Stimulated activated naive CD4-positive, alpha-beta T cell treated with Interleukin-2 at 50 U/mL for 16 hours (primary cell): Measurements from ENCODE around the gene SF3A1.

Experiments
- DNase-seq: peaks from one replicate; lab custom pipeline; 2025; lab: John Stamatoyannopoulos, UW

SF3A1 gene

DNA sequence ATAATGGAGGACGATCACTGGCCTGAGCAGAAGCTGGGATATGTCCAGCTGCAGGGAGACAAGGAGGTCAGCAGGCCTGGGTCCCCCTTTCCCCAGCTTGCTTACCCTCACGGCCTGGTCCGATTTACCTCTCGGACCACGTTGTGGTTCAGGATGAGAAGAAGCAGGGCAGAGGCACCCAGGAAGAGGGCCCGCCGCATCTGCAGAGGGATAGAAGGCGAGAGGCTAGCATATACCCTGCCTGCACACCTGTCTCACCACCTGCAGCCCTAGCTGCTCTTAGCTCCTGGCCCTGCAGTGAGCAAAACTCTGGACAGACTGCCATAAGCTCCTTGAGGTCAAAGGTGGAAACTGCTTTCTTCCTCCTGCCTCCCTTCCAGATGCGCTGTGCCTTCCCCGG lies 29.2 kb upstream of the SF3A1 start:
- DNase-seq = no peak

DNA sequence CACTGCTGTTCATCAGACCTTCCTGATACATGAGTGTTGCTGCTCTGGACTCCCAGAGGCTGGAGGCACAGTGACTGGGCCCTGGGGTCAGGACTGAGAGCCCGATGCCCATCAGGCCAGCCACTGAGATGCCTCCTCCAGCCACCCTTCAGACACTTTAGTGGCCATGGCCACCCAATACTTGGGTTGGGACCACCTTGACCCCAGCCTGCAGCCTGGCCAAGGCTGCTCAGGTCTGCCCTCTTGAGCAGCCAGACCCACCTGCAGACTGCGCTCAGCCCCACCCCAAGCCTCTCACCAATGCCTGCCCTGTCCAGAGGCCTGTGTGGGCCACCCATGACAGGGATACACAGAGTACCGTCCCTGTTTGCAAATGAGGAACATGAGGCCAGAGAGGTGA lies 26.4 kb upstream of the SF3A1 start:
- no peak for DNase-seq

DNA sequence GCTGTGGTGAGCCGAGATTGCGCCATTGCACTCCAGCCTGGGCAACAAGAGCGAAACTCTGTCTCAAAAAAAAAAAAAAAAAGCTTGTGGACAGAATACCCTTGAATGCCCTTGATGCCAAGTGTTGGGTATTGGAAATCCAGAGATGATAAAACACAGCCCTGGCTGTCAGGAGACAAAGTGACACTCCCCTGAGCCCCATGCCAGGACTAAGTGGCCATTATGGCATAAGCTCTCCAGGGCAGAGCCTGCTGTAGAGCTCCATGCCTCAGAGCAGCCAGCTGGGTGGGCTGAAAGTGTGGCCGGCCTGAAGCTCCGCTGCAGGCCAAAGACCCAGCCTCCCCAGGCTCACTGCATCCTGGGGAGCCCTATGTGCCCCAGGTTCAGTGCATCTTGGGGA lies 25.6 kb upstream of the SF3A1 start:
- DNase-seq = no peak

DNA sequence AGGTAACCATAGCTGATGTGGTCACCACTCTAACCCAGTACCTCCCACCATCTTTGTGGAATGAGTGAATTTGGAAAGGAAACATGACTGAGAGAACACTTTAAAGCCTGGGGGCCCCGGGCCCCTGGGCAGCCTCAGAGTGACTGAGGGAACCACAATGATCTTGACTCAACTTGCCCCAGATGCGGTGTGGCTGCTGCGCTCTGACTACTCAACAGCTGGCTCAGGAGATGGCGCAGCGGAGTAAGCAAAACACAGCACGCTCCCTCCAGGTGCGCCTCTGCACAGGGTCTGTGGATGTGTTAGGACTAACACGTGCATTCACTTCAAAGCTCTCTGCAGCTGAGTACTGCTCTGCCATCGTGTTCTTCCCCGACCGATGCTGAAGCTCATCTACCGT lies 24.6 kb upstream of the SF3A1 start:
- DNase-seq = no peak

DNA sequence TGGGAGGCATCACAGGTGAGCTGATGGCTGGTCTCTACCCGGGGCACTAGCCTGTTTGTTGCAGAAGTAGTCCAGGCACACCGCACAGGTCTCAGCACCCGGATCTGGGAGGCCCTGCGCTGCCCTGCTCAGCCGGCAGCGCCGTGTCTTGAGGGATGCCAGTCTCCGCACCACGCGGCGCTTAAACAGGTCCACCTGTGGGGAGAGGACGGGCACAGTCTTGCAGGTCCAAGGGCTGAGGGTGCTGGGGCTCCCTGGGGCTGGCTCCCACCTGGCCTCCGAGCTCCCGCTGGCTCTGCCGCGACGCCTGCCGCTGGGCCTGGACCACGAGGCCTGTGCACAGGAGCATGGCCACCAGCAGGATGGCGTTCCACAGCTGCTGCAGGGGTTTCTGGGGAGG lies 23.3 kb upstream of the SF3A1 start:
- DNase-seq = no peak

DNA sequence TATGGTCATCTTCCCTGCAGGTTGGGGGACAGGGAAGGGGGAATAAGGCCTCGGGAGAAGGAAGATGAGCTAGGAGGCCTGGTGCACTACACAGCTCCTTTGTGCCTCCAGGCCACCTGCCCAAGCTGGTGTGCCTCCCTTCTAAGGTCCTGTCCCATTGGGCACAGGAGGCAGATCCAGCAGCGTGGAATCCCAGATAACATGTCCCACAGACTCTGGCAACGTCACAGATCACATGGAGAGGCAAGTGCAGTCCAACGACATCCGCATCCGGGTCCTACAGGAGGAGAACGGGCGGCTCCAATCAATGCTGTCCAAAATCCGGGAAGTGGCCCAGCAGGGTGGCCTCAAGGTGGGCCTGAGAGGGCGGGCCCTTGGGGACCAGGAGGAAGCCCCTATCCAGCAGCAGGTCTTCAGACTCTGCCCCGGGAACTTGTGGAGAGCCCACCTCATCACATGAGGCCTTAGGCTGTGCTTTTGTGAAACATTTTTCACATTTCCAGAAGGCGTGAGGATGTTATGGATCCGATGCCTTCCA lies 18.7 kb upstream of the SF3A1 start:
- DNase-seq = no peak

DNA sequence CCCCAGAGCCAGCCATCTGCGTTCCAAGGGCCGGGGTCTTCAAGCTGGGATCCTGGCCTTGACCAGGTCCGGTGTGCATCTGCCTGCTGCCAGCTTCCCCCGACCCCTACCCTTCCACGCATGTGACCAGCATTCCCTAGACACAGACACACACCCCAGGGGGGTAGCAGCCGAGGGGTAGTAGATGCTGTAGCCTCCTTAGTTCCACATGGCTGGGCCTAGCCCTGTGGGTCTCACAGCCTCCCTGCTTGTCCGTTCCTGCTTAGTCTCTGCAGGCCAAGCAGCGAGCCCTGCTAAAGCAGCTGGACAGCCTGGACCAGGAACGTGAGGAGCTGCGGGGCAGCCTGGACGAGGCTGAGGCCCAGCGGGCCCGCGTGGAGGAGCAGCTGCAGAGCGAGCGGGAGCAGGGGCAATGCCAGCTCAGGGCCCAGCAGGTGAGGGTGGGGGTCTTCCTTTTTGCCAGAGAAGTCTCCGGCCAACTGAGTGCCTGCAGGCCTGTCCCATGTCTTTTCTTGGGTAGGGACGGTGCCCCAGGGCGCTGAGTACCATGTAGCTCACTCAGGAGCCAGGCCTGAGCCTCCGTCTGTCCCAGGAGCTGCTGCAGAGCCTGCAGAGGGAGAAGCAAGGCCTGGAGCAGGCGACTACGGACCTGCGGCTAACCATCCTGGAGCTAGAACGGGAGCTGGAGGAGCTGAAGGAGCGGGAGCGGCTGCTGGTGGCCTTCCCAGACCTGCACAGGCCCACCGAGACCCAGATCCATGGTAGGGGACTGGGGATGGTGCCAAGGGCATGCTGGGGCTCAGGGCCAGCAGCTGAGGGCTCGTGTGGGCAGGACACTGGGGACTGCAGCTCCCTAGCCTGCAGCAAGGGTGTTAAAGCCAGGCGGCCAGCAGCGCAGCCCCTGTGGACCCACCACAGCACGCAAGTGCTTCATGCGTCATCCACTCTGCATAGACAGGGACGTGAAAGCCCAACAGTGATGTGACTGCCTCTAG lies 16.9 kb upstream of the SF3A1 start:
- no peak for DNase-seq

DNA sequence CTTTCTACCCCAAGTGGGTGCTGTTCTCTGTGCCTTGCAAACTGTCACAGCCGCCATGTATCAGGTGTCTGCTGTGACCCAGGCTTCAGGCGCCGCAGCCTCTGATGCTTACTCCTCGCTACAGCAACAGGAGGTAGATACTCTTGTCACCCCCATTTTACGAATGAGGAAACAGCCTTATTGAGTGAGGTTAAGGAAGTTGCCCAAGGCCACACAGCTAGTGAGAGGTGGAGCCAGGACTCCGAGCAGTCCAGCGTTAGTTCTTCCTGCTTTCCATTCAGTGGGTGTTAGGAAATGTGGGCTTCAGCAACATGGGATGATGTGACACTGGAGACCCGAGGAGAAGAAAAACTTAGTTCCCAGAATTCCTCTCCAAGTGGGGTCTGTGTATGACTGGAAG lies 16.2 kb upstream of the SF3A1 start:
- no peak for DNase-seq

DNA sequence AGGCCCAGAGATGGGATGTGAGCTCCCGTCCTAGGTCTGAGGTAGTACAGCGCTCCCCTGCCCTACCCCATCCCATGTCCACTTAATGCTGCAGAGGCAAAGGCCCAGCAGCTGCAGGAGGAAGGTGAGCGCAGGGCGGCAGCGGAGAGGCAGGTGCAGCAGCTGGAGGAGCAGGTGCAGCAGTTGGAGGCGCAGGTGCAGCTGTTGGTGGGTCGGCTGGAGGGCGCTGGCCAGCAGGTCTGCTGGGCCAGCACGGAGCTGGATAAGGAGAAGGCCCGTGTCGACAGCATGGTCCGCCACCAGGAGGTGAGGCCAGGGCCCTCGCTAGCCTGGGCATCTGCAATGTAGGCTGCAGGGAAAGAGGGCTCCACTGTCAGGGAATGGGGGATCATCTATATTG lies 15.3 kb upstream of the SF3A1 start:
- DNase-seq = no peak

DNA sequence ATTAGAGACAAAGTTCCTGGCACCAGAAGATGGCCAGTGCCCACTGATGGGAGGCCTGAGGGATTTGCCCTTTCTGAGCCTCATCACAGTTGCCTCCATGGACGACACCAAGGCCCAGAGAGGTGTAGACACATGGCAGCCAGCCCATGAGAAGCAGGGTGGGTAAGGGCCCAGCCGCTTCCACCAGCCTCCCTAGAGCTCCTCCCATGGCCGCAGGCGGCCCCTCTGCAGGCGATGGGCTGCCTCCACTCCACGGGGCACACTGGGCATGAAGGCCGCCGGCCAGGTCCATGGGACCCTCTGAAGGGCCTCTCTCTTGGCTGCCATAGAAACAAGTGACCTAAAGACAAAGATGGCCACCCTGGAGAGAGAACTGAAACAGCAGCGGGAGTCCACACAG lies 14.6 kb upstream of the SF3A1 start:
- no peak for DNase-seq

DNA sequence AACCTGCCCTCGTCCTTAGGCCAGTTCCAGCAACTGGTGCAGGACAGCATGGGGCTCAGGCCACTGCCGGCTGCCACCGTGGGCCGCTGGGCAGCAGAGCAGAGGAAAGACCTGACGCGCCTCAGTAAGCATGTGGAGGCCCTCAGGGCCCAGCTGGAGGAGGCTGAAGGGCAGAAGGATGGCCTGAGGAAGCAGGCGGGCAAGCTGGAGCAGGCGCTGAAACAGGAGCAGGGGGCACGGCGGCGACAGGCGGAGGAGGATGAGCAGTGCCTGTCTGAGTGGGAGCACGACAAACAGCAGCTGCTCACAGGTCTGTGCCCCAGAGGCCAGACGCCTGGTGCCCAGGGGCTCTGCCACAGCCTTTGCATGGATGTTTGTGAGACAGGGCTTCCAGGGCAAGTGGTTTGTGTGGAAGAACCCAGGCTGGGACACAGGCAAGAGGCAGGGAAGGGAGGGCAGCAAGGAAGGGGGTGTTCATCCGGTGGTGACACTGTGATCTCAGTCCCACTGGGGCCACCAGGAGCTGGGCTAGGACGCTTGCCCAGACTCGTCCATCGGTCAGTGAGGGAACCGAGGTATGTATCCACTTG lies 14.0 kb upstream of the SF3A1 start:
- DNase-seq = no peak

DNA sequence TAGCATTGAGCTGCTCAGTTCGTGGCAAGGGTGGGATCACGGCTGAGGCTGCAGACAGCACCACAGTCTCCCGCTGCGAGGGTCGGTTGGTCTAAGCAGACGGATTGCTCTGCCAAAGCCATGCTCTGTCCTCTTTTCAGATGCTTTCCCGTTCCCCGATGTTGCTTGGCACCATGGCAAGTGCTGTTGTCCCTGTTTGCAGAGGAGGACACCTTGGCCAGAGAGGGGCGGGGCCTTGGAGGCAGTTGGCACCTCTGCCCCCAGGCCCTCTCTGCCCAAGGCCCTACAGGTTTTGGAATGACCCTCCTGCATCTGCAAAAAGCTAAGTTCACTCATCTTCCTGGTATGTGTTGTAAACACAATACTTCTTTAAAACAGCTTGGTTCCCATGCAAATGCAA lies 11.7 kb upstream of the SF3A1 start:
- DNase-seq = no peak

DNA sequence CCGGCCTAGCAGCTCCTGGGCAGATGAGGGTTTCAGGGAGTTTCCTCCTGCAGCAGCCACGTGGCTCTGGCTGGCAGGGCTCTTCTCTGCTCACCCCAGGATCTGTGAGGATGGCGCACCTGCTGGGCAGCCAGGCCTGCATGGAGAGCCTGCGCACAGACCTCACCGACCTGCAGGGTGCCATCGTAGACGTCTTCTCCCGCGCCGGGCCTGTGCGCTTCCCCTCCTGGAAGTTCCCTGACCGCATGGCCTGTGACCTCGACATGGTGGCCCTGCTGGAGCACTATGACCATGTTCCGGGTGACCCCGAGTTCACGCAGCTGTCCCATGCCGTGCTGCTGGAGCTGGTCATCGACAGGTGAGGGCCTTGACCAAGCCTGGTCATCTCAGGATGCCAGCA lies 9.2 kb upstream of the SF3A1 start:
- no peak for DNase-seq

DNA sequence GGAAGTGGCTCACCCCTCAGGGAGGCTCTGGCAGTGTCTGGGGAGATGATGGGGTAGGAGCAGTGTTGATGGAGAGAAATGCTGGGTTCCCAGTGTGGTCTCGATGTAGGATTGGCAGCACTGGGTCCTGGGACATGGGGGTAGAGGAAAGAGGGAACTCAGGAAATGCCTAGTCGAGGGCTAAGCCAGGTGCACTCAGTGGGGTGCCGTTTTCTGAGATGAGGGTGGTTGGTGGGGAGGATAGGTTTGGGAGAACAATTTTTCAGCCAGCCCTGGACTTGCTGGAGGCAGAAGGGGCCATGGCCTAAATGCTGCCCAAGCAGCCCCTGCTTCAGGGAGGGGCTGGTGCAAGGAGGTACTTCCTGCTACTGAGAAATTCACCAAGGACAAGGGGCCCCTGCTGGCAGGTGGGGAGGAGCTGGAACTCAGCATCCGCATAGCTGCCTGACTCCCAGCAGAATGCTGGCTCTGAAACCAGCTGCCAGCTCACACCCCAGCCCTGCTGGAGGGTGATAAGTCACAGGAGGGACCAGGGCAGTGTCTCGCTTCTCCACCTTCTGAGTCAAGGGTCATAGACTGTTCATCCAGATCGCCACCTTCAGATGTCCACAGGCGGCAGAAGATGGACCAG lies 6.1 kb upstream of the SF3A1 start:
- DNase-seq = no peak

DNA sequence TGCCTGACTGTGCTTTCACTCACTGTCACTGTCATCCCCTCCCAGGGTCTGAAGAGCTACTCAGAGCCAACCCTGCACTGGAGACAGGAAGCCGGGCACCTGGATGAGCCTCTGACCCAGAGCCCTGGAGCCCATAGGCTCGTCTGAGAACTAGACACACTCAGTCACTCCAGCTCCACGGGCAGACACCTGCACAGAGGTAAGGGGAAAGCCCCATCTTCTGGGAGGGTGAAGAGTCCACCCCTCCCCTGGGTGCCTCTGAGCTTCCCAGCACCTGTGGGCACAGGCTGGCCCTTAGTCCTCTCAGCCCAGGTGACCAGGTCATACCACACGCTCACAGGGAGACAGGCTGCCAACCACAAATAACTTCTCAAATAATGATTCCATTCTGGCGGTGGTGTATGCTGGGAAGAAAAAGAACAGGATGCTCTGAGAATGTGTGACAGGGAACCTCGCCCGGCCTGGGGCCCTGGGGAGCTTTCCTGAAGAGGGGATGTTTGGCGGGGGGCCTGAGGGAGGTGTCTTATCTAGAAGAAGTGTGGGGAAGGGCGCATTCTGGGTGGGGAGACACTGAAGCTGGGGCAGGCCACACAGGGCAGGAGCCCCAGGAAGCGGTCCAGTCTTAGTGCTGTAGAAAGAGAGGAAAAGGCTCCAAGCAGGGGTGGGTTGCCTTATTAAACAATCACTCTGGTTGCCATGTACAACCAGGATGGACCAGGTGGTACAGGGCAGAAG lies 5.4 kb upstream of the SF3A1 start:
- DNase-seq = no peak

DNA sequence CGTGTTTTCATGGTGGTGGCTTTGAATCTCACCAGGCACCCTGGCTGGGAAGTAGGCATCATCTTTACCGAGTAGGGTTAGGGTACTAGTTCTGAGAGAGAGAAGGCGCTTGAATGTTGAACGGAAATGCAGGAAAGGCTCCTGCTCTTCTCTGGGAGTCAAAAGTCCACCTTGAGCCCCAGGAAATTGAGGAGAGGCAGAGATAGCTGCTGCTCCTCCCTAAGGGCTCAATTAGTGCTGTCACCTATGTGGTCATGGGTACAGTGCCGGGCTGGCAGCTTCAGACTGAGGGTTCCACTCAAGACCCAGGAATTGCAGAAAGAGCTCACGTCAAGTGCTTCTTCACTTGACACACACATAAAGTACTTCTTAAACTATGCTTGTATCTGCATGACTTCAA lies 1.8 kb upstream of the SF3A1 start:
- DNase-seq = no peak

DNA sequence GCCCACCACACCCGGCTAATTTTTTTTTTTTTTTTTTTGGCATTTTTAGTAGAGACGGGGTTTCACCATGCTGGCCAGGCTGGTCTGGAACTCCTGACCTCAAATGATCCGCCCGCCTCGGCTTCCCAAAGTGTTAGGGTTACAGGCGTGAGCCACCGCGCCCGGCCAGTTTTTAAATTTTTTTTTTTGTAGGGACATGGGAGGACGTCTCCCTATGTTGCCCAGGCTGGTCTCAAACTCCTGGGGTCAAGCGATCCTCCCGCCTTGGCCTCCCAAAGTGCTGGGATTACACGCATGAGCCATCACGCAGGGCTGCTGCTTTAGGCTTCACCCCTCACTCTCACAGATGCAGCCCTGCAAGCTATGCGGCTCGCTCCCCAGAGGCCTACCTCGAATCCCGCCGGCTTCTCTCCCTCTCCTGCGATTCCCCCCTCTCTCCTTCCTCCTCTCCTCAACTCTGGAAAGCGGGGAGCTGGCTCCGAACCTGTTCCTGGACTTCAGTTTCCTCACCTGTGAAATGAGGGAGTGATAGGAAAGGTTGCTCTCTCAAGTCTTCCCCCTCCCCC lies 1.0 kb upstream of the SF3A1 start:
- no peak for DNase-seq

DNA sequence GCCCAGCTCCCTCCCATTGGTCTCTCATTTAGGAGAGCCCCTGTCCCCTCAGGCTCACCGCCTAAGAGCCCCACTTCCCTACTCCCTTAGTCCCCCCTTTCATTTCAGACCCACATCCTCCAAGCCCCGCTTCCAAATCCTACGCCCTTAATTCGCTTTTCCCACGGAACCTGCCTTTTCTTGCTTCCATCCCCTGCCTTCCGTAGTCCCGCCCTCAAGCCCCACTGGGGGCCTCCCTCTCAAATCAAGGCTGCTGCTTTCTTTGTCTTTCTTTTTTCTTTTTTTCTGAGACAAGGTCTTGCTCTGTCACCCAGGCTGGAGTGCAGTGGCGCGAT lies 509 bp upstream of the SF3A1 start:
- DNase-seq = no peak

DNA sequence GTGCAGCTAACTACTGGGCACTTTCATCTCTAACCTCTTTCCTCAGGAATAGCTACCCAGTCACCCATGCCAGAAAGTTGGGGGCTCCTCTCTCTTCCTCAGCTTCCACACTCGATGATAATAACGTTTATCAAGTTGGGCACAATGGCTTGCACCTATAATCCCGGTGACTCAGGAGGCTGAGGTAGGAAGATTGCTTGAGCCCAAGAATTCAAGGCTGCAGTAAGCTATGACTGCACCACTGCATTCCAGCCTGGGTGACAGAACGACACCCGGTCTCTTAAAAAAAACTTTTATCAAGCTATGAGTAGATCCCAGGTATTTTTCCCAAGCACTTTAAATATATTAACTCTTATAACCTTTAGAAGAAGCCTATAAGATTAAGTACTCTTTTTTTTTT lies 2.0 kb downstream of the SF3A1 start:
- no peak for DNase-seq

DNA sequence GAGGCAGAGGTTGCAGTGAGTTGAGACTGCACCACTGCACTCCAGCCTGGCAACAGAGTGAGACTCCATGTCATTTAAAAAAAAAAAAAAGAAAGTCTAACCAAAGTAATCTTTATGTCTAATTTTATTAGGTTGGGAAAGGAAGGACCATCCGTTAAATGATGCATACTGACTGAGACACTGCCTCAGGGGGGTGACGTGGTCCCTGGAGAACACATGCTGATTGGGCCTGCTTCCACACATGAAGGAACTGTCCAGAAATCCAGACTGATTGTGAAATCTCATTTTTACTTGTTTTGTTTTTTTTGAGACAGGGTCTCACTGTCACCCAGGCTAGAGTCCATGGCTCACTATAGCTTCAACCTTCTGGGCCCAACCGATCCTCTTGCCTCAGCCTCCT lies 5.5 kb downstream of the SF3A1 start:
- no peak for DNase-seq

DNA sequence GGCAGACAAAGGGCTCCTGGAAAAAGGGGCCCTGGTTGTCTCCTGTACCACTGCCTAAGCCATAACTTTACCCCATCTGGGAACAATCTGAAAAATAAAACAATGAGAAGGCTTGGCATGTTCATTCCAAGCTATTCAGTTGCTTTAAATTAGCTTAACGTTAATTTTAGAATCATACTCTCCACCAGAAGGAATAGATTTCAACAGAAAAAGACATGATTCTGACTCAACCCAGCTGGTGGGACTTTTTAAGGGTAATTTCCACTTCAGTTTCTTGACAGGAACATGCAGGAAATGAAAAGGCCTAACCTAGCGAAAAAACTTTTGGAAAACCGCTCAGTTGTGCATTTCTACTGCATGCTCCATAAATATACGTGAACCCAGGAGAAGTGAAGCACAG lies 7.9 kb downstream of the SF3A1 start:
- DNase-seq = no peak

DNA sequence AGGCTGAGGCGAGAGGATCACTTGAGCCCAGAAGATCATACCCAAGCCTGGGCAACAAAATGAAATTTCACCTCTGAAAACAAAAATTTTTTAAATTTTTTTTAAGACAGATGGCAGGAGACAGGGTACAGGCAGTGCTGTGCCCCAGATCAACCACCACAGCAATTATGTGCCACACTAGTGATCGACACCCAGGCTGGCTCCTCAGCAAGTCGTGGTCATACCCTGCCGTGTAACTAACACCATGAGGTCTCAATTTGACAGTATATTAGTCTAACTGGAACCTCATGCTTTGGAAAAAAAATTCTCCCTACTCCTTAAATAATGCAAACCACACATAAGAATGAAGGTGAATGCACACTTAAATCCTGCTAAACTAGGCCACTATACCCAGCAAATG lies 8.3 kb downstream of the SF3A1 start:
- no peak for DNase-seq
